Ectodermal cell (in vitro differentiated cells): ENCODE measurements around the gene INPP5B.

ENCODE experiments used
- H3K27ac ChIP-seq: 2 replicates; pipeline ENCODE4 v1.7.0; 2013; ENCODE audit warnings: mild to moderate bottlenecking, low read depth, low read length; ENCODE audit not compliant: insufficient read depth, poor library complexity, severe bottlenecking
- H3K27me3 ChIP-seq: 2 replicates; pipeline ENCODE4 v1.7.0; 2013; ENCODE audit warnings: mild to moderate bottlenecking, low read length; ENCODE audit not compliant: insufficient read depth, control insufficient read depth, poor library complexity, severe bottlenecking
- H3K36me3 ChIP-seq: one replicate; pipeline ENCODE4 v1.7.0; 2013; ENCODE audit warnings: low read length; ENCODE audit not compliant: control insufficient read depth, insufficient read depth
- H3K4me1 ChIP-seq: one replicate; pipeline ENCODE4 v1.7.0; 2013; ENCODE audit warnings: low read length; ENCODE audit not compliant: control insufficient read depth, insufficient read depth
- H3K4me3 ChIP-seq: 2 replicates; pipeline ENCODE4 v1.7.0; 2013; ENCODE audit warnings: low read depth, low read length, control low read depth; ENCODE audit not compliant: insufficient read depth
- H3K9me3 ChIP-seq: 2 replicates; pipeline ENCODE4 v1.7.0; 2013; ENCODE audit warnings: mild to moderate bottlenecking, low read length, moderate library complexity; ENCODE audit not compliant: control insufficient read depth
- whole genome bisulfite sequencing, 2 experiments: methylation state at CpG; one replicate each; pipeline ENCODE4 v1.1.7; 2013; ENCODE audit warnings: missing lambda C conversion rate in 2 of 2; 5-methylcytosine and 5-hydroxymethylcytosine counted together

INPP5B gene

DNA sequence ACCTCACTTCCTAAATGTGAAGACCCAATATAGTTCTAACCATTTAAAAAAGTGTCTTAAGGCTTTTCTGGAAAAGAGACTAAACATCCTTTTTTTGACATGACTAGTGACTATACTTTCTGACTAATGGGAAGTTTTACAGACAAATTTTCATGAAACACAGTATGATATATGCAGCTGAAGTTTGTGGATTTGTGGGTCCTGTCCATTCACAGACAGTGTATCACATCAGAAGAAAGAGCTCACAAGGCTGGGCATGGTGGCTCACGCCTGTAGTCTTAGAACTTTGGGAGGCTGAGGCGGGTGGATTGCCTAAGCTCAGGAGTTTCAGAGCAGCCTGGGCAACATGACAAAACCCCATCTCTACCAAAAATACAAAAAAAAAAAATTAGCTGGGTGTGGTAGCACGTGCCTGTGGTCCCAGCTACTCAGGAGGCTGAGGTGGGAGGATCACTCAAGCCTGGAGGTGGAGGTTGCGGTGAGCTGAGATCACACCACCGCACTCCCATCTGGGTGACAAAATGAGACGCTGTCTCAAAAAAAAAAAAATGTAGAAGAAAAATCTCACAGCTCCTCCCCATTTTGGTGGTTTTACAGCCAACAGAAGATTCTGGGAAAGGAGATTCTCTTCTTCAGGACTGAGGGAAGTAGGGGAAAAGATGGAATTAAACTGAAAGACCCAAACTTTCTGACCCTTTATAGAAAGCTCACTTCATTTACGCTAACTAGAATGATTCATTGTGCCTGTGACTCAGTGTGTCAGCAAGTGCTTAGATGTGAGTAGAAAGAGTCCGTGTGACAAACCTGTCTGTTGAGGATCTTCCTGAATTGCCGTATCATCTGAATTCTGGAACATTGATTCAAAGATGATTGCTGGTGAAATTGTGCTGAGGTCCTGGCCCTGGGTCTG, 123.7 kb downstream of the INPP5B start:
- Histone ChIP-seq H3K27ac (no peak overlapping the region), H3K36me3 (peaks cover 38% of the 10 kb centered on the region), H3K4me3 (no peak overlapping the region), H3K27me3 (no peaks in the 10 kb centered on the region), H3K4me1 (no peaks in the 10 kb centered on the region), H3K9me3 (no peaks in the 10 kb centered on the region)
- 92 to 94% methylated on average over 9 of the region's 9 CpGs for whole genome bisulfite sequencing, 2 experiments

DNA sequence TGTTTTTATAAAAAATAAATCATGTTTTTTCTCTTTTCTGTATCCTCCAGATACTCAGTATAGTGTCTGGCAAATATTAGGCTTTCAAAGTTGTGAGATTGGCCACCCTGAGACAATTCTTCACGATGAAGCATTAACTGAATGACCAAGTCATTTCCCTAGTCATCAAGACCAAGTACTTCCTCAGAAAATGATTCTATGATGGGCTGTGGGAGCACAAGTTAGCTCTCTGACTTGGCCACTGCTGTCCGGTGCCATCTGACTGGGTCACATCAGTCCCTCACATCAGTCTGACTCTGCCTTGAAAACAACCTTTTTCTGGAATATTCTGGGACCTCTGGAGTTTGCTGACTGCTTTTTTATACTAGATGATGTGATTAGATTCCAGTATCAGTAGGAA, 125.4 kb downstream of the INPP5B start:
- no peak overlapping the region for H3K27ac ChIP-seq
- no peaks in the 10 kb centered on the region for H3K27me3 ChIP-seq
- no peaks in the 10 kb centered on the region for H3K9me3 ChIP-seq
- no peaks in the 10 kb centered on the region for H3K4me1 ChIP-seq
- no peak overlapping the region for H3K4me3 ChIP-seq
- H3K36me3 ChIP-seq: peaks cover 38% of the 10 kb centered on the region
- WGBS, 2 experiments: 89 to 97% methylated on average over 2 of the region's 2 CpGs

DNA sequence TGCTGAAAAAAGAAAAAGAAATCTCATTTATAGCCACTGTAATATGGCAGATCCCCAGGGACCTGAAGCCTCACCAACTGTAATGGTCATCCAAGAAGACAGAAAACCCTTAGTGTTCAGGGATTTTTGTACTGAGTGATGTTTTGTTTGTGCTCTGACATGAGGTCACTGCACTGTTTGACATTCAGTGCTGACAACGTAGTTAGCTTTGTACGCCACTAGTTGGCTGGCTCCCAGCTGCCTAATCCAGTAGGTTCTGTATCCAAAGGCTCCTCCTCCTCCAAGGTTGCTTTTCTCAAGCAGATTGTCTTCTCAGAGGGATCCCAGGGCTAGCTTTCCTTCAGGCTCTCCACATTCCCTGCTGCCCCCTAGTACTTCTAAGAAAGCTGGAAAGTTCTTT, 129.4 kb downstream of the INPP5B start:
- Histone ChIP-seq H3K36me3 (peaks cover 33% of the 10 kb centered on the region), H3K27me3 (no peaks in the 10 kb centered on the region), H3K9me3 (no peaks in the 10 kb centered on the region), H3K4me1 (no peaks in the 10 kb centered on the region), H3K4me3 (no peak overlapping the region), H3K27ac (no peak overlapping the region)
- WGBS, 2 experiments: 34 to 36% methylated on average over 2 of the region's 2 CpGs

DNA sequence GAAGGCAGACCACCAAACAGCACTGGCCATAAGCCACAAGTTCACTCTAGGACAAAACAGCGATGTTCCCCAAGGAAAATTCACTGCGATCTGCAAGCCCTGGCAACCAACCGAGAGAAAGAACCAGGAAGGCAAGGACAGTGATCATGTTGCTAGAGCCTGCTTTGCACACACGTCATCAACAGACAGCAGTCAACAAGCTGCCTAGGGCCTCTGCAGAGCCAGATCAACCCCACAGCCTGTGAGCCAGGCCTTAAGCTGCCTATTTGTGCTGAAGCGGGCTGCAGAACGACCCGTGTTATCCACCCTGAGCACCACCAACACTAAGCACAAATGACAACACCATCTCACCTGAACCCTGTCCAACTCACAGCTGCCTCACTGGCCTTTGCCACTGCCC, 132.6 kb downstream of the INPP5B start:
- no peaks in the 10 kb centered on the region for H3K9me3 ChIP-seq
- peaks cover 9% of the 10 kb centered on the region for H3K36me3 ChIP-seq
- H3K27me3 ChIP-seq: no peaks in the 10 kb centered on the region
- no peak overlapping the region for H3K4me3 ChIP-seq
- H3K27ac ChIP-seq: no peak overlapping the region
- WGBS, 2 experiments: 93 to 95% methylated on average over 7 of the region's 7 CpGs
- peaks cover under 1% of the 10 kb centered on the region for H3K4me1 ChIP-seq

DNA sequence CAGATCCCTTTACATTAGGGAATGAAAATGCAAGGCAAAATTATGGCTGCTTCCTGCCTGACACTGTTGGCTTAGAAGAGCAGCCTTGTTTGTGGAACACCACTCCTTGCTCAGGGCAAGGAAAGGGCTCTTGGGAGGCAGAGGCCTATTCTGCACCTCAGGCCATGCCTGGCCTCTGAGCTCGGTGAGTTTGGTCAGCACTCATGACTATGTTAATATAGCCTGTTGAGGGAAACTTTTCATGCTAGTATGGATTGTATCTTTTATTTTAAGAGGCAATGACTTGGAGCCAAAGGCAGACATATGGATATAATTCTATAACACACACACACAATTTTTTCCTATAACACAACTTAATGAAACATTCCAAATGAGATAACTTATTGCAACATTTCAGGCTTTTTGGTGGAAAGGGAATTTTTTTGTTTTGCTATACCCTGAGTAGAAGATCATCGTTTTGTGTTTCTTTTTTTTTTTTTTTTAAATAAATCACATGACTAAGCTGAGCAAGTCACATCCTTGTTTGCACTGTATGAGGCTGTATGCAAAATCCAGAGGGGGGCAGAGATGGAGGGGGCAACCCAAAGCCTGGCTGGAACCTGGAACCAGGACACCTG, 133.2 kb downstream of the INPP5B start:
- peaks cover 6% of the 10 kb centered on the region for H3K36me3 ChIP-seq
- H3K9me3 ChIP-seq: no peaks in the 10 kb centered on the region
- H3K4me3 ChIP-seq: no peak overlapping the region
- H3K4me1 ChIP-seq: peaks cover 4% of the 10 kb centered on the region
- 91 to 96% methylated on average over 1 to 2 of the region's 2 CpGs for WGBS, 2 experiments
- H3K27me3 ChIP-seq: no peaks in the 10 kb centered on the region
- H3K27ac ChIP-seq: no peak overlapping the region

DNA sequence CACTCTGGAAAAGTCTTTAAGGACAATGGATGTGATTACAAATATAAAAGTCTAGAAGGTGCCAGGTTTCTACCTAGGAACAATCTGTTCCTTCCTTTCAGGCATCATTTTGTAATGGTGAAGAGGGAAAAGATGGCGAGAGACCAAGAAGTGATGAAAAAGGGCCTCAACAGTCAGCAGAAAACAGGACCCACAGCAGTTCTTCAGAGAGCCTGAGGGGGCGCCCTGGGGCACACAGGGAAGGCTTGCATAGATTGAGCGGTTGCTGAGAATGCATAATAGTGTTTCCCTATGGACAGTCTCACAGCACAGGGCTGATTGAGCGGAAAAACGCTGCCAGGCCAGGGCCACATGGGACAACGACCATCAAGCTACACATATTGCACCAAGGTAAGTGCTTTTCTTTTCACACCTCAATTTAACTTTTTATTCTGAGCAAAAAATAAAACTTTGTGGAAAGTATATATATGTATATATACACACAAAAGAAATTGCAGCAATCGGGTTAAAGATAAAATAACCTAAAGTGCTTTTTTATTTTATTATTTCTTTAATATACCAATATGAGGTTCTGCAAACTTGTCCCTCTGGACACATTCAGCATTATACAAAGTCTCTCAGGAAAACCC, 135.7 kb downstream of the INPP5B start:
- no peak overlapping the region for H3K27ac ChIP-seq

More for the DNA sequence above, 135.7 kb downstream of the INPP5B start:
- 27% methylated on average over 6 of the region's 7 CpGs for WGBS, 2 experiments
- Histone ChIP-seq H3K27me3 (no peaks in the 10 kb centered on the region), H3K4me3 (no peak overlapping the region), H3K4me1 (peaks cover 7% of the 10 kb centered on the region), H3K9me3 (no peaks in the 10 kb centered on the region), H3K36me3 (peaks cover 12% of the 10 kb centered on the region)
